ENCODE results near the gene F2RL1.
"Not testable (repeated sequence)": the region's sequence is repeated elsewhere in the genome, so short reads cannot be mapped to it uniquely, and the experiment has no call there.

Gene F2RL1

DNA sequence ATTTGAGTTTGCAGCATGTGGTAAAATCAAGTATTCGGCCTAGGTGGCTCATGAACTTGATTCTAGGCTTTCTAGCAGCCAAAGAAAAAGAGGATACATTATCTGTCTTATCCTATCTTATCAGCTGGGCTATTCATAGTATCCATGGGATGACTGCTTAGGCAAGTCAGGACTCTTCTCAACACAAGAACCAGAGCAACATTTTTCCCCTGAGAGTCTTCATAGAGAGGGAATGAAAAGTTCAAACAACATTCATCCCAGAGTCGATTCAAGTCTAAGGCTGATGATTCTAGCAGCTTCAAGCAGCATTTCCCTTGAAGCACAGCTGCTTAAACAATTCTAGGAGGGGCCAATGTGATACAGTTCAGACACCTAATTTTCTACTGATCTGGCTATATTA is 33.9 kb downstream of the F2RL1 start:
- DNase-seq: no peak

DNA sequence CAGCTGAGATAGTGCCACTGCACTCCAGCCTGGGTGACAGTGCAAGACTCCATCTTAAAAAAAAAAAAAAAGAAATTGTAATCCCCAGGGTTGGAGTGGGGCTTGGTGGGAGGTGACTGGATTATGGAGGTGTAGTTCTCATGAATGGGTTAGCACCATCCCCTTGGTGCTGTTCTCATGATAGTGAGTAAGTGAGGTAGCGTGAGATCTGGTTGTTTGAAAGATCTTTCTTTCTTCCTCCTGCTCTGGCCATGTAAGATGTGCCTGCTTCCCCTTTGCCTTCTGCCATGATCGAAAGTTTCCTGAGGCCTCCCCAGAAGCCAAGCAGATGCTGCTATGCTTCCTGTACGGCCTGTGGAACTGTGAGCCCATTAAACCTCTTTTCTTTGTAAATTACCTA is 34.9 kb downstream of the F2RL1 start:
- not testable (repeated sequence) for DNase-seq

DNA sequence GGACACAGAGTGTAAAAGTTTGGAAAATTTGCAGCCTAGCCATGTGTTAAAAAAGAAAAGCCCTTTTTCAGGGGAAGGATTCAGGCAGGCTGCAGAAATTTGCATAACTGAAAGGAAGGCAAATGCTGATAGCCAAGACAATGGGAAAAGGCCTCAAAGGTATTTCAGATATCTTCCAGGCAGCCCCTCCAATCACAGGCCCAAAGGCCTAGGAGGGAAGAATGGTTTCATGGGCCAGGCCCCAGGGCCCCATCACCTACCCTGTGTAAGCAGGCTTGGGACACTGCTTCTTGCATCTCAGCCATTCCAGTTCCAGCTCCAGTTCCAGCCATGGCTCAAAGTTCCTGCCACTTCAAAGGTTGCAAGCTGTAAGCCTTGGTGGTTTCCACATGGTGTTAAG is 35.8 kb downstream of the F2RL1 start:
- no peak for DNase-seq

DNA sequence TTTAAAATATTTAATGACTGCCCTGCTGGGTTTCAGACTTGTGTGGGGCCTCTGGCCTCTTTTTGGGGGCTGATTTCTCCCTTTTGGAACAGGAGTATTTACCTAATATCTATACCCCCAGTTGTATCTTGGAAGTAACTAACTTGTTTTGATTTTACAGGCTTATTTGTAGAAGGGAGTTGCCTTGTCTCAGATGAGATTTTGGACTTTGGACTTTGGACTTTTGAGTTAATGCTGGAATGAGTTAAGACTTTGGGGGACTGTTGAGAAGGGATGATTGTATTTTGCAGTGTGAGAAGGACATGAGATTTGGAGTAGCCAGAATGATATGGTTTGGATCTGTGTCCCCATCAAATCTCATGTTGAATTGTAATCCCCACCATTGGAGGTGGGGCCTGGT is 36.7 kb downstream of the F2RL1 start:
- DNase-seq: not testable (repeated sequence)

DNA sequence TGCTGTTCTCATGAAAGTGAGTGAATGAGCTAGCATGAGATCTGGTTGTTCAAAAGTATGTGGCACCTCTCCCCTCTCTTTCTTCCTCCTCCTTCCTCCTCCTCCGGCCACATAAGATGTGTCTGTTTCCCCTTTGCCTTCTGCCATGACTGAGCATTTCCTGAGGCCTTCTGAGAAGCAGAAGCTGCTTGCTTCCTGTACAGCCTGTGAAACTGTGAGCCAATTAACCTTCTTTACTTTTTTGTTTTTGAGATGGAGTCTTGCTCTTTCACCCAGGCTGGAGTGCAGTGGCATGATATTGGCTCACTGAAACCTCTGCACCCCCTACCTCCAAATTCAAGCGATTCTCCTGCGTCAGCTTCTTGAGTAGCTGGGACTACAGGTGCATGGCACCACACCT is 37.1 kb downstream of the F2RL1 start:
- no peak for DNase-seq

DNA sequence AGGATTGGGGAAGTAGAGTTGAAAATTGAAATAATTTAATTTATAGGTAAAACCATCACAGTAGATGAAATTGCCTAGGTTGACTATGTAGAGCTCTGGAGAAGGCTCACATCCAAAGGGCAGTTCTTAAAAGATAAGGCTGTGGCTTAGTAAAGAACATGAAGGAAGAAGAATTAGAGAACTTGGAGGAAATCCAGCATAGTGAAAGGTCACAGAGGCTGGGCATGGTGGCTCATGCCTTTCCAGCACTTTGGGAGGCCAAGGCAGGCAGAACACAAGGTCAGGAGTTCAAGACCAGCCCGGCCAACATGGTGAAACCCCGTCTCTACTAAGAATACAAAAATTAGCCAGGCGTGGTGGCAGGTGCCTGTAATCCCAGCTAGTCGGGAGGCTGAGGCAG is 38.0 kb downstream of the F2RL1 start:
- not testable (repeated sequence) for DNase-seq

DNA sequence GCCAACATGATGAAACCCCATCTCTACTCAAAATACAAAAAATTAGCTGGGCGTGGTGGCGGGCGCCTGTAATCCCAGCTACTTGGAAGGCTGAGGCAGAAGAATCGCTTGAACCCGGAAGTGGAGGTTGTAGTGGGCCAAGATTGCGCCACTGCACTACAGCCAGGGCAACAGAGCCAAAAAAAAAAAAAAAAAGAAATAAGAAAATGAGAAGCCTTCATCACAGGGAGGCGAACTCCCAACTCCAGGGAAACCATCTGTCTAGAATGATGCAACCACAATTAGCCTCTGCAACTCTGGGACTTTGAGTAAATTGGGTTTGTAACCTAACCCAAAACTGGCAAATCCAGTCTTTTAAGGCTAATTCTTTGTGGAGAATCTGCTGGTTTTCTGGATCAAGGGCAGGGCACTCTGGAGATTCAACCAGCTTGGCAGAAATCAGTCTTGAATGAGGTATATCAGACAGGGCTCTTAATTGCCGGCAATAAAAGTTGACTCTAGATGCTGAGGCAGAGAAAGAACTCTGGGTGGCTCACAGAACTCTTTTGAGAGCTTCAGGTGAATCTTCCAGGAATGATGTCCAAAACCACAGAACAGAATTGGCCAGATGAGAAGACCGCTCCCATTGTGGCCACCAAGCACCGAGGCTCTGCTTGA is 40.9 kb downstream of the F2RL1 start:
- DNase-seq: no peak

DNA sequence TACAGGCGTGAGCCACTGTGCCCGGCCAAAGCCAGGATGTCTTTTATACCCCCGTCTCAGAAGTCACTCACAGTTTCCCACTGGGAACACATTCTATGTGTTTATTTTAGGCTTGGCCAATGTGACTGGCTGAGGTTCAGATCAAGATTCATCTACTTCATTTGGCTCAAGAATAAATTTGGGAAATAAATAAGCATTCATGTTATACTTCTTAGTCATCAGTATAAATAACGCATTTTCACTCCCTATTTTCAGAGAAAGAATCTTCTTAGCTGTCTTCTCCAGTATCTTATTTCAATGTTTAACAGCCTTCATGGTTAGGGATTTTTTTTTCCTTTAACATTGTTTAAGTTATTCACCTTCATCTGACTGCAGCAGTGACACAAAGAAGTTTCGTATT is 42.8 kb downstream of the F2RL1 start:
- no peak for DNase-seq

DNA sequence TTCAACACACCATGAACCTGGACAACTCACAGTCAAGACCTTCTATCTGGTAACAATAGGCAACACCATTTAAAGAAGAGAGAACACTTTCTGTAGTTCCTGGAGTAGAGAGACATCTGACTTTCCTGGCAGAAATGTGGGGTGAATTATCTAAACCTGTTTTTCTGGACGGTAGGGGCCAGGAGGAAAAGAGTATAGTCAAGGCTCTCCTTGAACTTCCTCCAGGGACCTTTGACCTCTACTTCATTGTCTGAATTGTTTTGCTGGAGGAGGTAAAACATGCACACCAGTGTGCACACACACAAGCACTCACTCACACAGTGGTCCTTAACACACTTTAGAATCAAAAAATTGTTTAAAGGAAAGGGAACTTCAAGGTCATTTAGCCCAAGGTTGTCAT is 44.2 kb downstream of the F2RL1 start:
- DNase-seq: no peak

DNA sequence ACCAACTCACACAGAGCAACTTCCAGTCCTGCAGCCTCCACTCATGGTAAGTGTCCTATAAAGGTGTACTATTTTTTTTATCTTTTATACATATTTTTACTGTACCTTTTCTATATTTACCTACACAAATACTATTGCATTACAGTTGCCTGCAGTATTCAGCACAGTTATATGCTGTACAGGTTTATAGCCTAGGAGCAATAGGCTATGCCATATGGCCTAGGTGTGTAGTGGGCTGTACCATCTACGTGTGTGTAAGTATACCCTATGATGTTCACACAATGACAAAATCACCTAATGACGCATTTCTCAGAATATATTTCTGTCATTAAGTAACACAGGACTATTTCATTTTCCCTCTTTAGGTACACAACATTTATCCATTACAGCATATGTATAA is 47.7 kb downstream of the F2RL1 start:
- no peak for DNase-seq

DNA sequence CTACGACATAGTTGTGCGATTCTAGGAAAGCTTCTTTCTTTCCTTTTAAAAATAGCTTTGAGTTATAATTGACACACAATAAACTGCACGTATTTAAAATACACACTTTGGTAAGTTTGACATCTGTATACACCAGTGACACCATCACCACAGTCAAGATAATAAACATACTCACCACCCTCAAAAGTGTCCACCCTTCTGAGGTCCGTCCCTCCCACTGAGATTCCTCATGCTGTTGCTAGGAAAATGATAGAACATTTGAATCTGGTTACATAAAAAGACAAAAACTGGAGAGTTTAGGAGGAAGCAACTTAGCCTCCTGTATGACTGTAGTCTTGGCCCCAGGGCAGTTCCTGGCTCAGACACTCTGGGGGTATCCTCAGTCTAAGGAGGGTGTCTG is 48.2 kb downstream of the F2RL1 start:
- no peak for DNase-seq

DNA sequence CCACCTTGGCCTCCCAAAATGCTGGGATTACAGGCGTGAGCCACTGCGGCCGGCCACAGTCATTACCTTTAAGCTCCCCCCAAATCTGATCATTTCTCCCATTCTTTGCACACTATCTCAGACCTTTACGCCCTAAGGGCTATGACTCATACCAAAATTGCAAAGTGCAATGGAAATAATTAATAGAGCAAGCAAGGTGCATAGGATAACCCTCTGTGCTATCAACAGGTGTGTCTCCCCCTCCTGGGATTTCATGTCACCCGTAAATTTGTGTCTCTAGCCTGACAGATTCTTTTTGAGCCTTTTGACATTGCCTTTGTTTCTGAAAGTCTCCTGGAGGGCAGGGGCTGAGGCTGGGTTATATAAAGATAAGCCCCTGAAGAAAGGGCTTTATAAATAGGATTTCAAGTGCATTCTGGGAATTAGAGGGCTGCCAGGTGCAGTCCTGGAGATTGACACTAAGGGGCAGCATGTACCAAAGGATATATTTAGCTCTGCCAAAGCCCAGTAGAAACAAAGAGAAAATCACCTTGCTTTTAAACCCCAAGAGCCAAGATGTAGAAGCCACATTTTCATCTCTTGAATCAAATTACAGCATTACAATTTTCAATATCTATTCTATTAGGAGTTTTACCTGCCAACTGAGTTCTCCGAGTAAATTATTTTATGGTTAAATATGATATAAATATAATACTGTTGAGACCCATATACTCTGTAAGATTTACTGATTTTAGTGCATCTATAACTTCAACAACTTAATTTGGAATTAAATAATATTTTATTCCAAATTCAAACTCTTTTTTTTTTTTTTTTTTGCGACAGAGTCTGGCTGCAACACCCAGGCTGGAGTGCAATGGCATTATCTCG is 49.2 kb downstream of the F2RL1 start:
- peak; percentile 59 for DNase-seq

DNA sequence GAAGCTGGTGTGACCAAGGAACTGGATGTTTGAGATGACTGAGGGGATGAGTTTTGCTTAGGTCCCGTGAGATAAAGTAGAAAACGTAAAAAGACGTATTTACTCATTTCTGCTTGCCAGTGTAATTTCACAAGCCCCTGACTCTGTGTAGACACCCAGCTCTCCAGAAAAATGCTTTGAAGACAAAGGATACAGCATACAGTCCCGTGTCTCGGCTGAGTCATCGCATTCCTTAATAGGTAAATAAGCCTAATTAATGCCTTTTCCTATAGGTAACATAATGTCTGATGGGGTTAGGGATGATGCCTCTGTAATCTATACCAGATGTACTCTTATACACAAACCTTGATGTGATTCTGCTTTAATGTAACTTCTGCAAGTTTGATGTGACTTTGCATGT is 51.2 kb downstream of the F2RL1 start:
- no peak for DNase-seq

DNA sequence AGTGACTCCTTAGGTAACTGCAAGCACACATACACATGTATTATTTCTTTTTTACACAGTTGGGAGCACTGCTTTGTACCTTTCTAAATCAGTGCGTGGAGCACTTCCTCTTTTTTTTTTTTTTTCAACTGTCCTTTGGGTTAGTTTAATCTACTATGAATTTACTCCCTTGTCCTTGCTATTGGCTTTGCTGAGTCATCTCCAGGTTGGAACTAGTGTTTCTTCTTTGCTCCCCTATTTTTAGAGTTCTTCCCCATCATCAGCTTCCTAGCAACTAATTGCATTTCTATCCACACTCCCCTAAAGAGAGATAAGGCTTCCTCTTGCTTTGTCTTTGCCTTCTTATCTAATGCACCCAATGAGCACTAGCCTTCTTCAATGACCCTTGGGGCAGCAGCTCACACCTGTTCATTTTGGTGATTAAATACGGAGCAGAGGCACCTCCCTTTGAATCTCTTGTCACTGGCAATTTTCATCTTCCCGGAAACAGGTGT is 55.3 kb downstream of the F2RL1 start:
- DNase-seq: peak; percentile 35

All from NCI-H2029 (cell line).